HS-27A (cell line): ENCODE data around the gene IFNA10.
"Not testable (repeated sequence)": the region's sequence is repeated elsewhere in the genome, so short reads cannot be mapped to it uniquely, and the experiment has no call there.

Experiments
- DNase-seq: peaks from one replicate; pipeline ENCODE4 v3.0.0-alpha.2; 2012; ENCODE audit warnings: low read depth, missing footprints

The IFNA10 gene

DNA sequence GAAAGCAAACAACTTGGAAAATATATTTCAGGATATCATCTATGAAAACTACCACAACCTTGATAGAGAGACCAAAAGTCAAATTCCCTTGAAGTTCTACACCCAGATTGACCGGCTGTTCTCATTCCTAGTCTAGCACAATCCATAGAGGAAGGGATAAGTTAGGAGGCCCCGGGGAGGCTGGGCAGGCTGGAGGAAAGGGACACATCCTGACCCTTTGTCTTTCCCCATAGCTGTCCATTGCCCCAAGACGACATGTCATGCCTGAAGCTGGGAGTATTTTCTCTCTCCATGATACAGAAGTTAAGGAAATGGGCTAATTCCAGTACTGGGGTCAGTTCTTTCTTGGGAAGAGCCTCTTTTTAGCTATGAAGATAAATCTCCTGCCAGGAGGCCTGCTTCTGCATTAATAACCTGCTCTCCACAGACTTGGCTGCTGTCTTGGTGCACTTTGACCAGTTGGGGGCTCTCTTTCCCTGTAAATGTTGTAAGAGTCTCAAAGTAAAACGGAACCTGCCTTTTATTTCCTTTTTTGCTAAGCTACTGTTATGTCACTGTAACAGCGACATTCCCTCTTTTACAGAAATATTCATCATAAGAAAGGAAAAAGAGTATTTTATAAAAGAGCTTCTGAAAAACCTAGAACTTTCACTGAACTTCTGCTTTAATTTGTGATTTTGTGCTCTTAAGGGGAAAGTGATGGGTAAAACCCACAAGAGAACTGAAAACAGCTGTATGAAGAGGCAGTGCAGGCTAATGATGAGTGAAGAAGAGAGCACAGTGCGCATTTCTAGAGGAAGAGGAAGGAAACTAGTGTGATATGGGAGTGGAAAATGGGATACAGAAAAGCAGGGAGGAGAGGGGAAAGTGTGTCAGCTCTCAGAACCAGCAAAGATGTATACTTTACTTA, 11.8 kb downstream of the IFNA10 start:
- not testable (repeated sequence) for DNase-seq

DNA sequence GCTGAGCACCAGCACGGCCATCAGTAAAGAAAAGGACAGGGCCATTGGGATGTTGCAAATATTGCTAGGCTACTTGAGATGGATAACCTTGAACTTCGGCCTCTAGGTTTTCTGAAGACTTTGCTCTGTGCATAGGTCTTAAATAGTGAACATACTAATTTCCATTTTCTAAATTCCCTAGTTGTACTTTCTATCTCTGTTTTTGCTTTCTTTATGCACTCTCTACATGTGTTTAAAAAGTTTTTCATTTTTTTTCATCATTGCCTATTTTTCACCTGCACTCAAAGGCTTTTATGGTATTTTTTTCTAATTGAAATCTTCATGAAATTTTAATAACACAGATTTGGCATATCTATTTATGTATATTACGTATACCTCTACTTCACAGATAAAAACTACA, 19.5 kb downstream of the IFNA10 start, which contains the start of gene IFNA4:
Gene IFNA4, minus strand, starts transcription at position 101 of the 400 bp plus-strand sequence. Its CDS starts 56 bp downstream, at position 45.
- DNase-seq, result not testable (repeated sequence)

DNA sequence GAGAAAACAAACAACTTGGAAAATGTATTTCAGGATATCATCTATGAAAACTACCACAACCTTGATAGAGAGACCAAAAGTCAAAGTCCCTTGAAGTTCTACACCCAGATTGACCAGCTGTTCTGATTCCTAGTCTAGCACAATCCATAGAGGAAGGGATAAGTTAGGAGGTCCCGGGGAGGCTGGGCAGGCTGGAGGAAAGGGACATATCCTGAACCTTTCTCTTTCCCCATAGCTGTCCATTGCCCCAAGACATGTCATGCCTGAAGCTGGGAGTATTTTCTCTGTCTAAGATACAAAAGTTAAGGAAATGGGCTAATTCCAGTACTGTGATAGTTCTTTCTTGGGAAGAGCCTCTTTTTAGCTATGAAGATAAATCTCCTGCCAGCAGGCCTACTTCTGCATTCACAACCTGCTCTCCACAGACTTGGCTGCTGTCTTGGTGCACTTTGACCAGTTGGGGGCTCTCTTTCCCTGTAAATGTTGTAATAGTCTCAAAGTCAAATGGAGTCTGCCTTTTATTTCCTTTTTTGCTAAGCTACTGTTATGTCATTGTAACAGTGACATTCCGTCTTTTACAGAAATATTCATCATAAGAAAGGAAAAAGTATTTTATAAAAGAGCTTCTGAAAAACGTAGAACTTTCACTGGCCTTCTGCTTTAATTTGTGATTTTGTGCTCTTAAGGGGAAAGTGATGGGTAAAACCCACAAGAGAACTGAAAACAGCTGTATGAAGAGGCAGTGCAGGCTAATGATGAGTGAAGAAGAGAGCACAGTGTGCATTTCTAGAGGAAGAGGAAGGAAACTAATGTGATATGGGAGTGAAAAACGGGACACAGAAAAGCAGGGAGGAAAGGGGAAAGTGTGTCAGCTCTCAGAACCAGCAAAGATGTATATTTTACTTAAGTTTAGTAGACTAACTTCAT, 23.9 kb downstream of the IFNA10 start:
- DNase-seq, result not testable (repeated sequence)

DNA sequence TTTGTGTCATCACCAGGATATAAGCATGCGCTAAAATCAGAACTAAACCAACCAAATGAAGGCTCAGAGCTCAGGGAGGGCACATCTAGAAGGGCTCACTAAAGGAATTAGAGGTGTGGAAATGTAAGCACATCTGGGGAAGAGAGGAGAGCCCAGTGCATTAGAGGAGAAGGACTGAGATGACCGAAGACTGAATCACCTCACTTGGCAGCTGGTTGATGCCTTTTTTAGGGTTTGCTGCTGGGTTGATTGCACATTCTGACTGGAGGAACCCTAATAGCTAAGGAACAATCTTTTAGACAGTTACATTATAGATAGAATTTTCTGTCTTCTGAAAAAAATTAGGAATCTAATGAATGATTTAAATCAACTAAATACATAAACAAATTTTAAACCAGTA, 32.3 kb downstream of the IFNA10 start:
- DNase-seq, result no peak

DNA sequence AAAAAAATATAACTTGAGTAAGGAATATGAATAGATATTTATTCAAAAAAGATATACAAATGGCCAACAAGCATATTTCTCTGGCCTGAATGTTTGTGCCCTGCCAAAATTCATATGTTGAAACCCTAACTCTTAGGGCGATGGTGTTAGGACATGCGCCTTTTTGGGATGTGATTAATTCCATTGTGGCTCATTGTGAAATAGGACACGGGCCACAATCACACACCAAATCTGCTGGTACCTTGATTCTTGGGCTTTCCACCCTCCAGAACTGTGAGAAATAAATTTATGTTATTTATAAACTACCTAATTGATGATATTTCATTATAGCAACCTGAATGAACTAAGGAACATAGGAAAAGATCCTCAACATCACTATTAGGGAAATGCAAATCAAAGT, 34.8 kb downstream of the IFNA10 start:
- DNase-seq, result no peak

DNA sequence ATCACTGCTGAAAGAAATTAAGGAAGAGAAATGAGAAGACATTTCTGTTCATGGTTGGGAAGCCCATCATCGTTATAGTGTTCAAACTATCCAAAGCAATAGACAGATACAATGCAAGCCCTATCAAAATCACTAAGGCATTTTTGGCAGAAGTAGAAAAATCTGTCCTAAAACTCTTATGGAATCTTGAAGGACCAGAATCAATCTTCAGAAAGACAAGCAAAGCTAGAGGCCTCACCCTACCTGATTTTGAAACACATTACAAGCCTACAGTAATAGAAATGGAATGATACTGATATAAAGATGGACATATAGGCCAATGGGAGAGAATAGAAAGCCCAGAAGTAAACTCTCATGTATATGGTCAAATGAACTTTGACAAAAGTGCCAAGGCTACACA, 35.6 kb downstream of the IFNA10 start:
- no peak for DNase-seq

DNA sequence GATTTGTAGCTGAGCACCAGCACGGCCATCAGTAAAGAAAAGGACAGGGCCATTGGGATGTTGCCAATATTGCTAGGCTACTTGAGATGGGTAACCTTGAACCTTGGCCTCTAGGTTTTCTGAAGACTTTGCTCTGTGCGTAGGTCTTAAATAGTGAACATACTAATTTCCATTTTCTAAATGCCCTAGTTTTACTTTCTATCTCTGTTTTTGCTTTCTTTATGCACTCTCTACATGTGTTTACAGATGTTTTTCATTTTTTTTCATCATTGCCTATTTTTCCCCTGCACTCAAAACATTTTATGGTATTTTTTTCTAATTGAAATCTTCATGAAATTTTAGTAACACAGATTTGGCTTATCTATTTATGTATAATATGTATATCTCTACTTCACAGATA, 40.4 kb downstream of the IFNA10 start, which contains the start of gene IFNA21:
Gene IFNA21, minus strand, starts transcription at position 101 of the 400 bp plus-strand sequence. Its CDS starts 48 bp downstream, at position 53.
- DNase-seq, result not testable (repeated sequence)

DNA sequence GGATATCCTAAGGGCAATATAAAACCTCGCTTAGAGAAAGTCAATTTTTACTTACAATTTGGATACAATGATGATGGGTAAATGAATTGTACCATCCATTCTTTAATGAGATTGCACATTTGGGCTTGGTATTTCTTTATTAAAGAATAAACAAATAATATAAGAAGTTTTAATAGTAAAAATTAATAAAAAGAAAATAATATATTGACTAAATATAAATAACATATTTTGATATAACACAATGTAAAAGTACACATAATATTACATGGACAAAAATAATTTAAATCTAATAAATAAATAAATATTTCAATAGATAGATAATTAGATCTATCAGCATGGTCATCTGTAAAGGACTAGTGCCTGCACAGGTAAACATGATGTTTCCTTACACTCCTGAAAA, 41.4 kb downstream of the IFNA10 start:
- no peak for DNase-seq

DNA sequence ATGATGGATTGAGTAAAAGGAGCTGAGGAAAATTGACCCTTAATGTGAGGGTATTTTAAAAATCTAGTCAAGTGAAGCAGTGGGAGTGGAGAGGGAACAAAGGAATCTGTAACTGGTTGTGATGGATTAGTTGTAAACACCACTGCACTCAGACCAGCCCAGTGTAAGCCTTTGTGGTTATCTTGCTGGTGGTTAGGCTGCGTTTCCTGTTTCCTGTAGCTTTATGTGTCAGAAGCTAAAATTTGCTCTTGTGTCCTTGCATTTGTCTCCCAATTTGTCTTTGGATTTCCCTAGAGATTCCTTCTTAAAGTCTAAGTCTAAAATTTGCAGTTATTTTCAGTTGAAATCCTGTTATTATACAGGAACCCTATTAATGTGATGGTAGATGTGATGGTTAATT, 46.8 kb downstream of the IFNA10 start:
- no peak for DNase-seq
